BJ (cell line): Measurements from ENCODE around the gene TCAP. TPM values are rescaled to one million over a fixed set of nuclear protein-coding genes. Genes with fewer than 3 reads are reported as not detected.

Source experiments
- CTCF ChIA-PET: fragments of 350-600 bp; formaldehyde crosslinking; extraction: SDS; loops from one replicate; lab custom pipeline; 2021; ENCODE audit warnings: antibody characterized with exemption, inconsistent platforms; lab: Yijun Ruan, JAX
- POLR2A ChIA-PET: fragments of 300-600 bp; sonication (Branson Sonifier 250); formaldehyde crosslinking; extraction: SDS; loops from one replicate; lab custom pipeline; 2021; ENCODE audit warnings: antibody characterized with exemption; lab: Charles Lee
- DNase-seq: peaks from one replicate; pipeline ENCODE4 v3.0.0-alpha.2; 2011; ENCODE audit warnings: low read depth
- H3K27me3 ChIP-seq: 2 replicates; pipeline ENCODE4 v1.6.0; 2011; ENCODE audit warnings: low read length; ENCODE audit not compliant: control insufficient read depth, insufficient read depth
- H3K36me3 ChIP-seq: 2 replicates; pipeline ENCODE4 v1.5.1; 2011; ENCODE audit warnings: low read length; ENCODE audit not compliant: control insufficient read depth, insufficient read depth
- H3K4me3 ChIP-seq: 2 replicates; pipeline ENCODE4 v1.5.1; 2011; ENCODE audit warnings: low read depth, mild to moderate bottlenecking, control low read depth, low read length
- polyA plus RNA-seq: library from polyadenylated mRNA; depleted of rRNA; stranded (reverse); fragments of >200 nt; gene quantifications from 2 replicates; pipeline ENCODE4 v1.2.3, GENCODE V29; 2011
- TF ChIP-seq, protein P1 (sequence below): IDR thresholded peaks from 2 replicates; pipeline ENCODE4 v1.5.1; 2011; ENCODE audit warnings: low read depth, mild to moderate bottlenecking, control low read depth, inconsistent platforms, low read length, moderate library complexity; ENCODE audit not compliant: insufficient read depth

TCAP gene
- polyA plus RNA-seq, 1 experiment, result 0.22 TPM

DNA sequence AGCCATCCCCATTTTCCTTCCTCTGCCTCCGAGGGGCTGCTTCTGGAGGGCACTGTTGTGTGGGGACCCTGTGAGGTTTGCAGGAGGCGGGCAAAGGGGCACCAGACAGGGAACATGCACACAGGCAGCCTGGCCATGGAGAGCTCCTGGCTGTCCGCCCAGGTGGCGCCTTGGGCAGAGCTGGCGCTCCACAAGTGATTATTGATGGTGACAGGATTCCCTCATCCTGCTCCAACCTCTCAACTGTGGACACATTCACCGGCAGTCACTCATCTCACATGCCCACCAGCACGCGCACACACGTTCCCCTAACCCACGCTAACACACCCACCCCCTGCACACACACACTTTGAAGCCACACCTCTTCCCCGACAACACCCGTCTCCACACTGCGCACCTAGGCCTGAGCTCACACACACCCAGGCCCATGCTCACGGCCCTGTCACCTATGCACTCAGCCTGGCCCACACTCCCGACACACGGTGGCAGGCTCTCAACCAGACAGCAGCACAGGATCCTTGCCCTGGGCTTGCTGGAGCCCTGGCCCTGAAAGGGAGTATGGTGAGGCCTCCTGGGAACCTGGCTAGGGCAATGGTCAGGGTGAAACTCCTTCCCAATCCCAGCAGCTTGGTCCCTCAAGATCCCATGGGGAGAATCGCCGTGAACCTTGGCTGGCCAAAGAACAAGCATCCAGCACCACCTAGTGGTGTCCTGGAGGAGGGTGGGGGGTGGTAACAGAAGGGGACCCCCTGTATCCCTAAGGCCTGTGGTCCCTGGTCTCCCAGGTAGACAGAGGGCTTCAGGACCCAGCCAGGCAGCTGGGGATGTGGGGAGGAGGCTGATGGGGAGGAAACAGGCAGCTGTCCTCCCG is 6.7 kb downstream of the TCAP start:
- H3K27me3 ChIP-seq, result peaks cover 18% of the 10 kb centered on the region
- TF ChIP-seq, protein P1, sequence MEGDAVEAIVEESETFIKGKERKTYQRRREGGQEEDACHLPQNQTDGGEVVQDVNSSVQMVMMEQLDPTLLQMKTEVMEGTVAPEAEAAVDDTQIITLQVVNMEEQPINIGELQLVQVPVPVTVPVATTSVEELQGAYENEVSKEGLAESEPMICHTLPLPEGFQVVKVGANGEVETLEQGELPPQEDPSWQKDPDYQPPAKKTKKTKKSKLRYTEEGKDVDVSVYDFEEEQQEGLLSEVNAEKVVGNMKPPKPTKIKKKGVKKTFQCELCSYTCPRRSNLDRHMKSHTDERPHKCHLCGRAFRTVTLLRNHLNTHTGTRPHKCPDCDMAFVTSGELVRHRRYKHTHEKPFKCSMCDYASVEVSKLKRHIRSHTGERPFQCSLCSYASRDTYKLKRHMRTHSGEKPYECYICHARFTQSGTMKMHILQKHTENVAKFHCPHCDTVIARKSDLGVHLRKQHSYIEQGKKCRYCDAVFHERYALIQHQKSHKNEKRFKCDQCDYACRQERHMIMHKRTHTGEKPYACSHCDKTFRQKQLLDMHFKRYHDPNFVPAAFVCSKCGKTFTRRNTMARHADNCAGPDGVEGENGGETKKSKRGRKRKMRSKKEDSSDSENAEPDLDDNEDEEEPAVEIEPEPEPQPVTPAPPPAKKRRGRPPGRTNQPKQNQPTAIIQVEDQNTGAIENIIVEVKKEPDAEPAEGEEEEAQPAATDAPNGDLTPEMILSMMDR, result peak; percentile 64
- no peak for DNase-seq
- ChIA-PET CTCF (interaction anchor here (0.9 to 16.9 kb wide), 13 partner anchors 8 to 125 kb away, joined by 3 to 185 read pairs (median 5); partner anchors contain the start of genes PGAP3 and PPP1R1B), POLR2A (no interaction called here)
- no peaks in the 10 kb centered on the region for H3K36me3 ChIP-seq
- no peak overlapping the region for H3K4me3 ChIP-seq

DNA sequence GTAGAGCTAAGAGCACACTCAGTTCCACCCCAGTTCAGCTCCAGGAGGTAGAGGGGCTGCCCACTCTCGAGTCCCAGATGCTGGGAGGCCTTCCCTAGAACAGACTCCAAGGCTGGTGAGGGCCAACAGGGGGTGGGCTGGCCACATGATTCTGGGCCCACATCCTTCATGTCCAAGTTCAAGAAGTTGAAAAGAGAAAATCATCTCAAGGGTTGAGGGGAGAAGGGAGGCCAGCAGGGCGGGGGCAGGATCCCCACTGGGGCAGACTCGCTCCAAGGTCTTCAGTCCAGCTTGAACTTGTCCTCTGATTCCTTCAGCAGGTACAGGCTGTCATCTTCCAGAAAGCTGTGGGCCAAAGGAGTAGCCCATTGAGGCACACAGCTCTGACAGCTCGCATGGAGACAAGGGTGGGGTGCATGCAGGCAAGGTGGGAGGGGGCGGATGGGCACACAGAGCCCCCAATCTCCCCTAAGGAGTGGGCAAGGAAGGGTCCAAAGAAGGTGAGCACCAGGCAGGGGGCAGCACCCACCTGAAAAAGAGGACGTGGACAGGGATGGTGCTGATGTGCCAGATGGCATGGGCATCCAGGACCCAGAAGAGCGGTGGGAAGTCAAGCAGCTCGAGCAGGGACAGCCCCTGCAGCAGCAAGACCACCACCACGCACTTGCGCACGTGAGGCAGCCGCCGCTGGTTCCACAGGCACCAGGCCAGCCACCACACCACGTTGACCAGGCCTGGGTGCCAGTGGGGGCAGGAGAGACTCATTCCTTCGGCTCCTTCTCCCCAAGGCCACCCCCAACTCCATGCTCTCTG is 7.6 kb downstream of the TCAP start:
- TF ChIP-seq, protein P1, result no peak
- ChIA-PET CTCF (interaction anchor here (0.9 to 16.9 kb wide), 12 partner anchors 9 to 125 kb away, joined by 3 to 185 read pairs (median 5); partner anchors contain the start of genes PGAP3 and PPP1R1B), POLR2A (no interaction called here)
- Histone ChIP-seq H3K36me3 (no peaks in the 10 kb centered on the region), H3K4me3 (no peak overlapping the region), H3K27me3 (peaks cover 15% of the 10 kb centered on the region)
- no peak for DNase-seq

- peaks cover 15% of the 10 kb centered on the region for H3K27me3 ChIP-seq
- no peak overlapping the region for H3K4me3 ChIP-seq
- CTCF ChIA-PET, result interaction anchor here (1.6 to 16.9 kb wide), 3 partner anchors 10 to 51 kb away, joined by 4 to 185 read pairs (median 8); partner anchors contain the start of genes PGAP3 and PPP1R1B
- POLR2A ChIA-PET, result no interaction called here
- TF ChIP-seq, protein P1, result no peak
- DNase-seq, result no peak
- H3K36me3 ChIP-seq, result no peaks in the 10 kb centered on the region
Measured at GRCh38 chr17:39673335-39674081, 8.4 kb downstream of the TCAP start.

DNA sequence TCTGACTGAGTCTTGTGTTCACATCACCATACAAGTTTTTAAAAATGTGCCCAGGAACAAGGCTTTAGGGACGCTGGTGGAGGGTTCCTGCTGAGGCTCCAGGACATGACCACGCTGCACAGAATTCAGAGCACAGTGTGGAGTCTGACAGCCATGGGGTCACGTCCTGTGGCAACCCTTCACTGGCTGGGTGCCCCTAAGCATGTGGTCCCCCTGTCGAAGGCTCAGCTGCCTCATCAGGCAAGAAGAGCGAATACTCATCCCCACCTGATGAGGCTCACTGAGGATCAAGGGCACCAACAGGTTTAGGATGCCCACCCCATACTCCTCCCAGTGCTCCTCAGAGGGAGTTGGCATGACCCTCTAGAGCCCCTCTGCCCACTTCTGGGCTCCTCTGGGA is 9.0 kb downstream of the TCAP start:
- ChIA-PET CTCF (interaction anchor here (16.9 kb wide), 1 partner anchor 52 kb away, joined by 185 read pairs; the partner anchor contains the start of gene PPP1R1B), POLR2A (no interaction called here)

More for the DNA sequence above, 9.0 kb downstream of the TCAP start:
- Histone ChIP-seq H3K27me3 (peaks cover 13% of the 10 kb centered on the region), H3K4me3 (no peak overlapping the region), H3K36me3 (no peaks in the 10 kb centered on the region)
- TF ChIP-seq, protein P1, result no peak
- no peak for DNase-seq
